Tibial nerve (tissue), 4 donors: ENCODE measurements around the gene THBS4. TPM values are rescaled to one million over a fixed set of nuclear protein-coding genes. Genes with fewer than 3 reads are reported as not detected.

Experiments
- DNase-seq, 2 donors: peaks; one replicate each; pipeline ENCODE4 v3.0.0-alpha.2; 2019; ENCODE audit warnings: low spot score in 2 of 2
- H3K27ac ChIP-seq, 4 donors: fragments of 200-600 bp; sonication (generic) in 3 of 4; one replicate each; pipeline ENCODE4 v1.5.1; 2017 to 2019; ENCODE audit warnings: mild to moderate bottlenecking in 1 of 4
- H3K27me3 ChIP-seq, 2 donors: fragments of 200-600 bp; sonication (generic) in 1 of 2; one replicate each; pipeline versions ENCODE4 v1.5.1 to v1.6.0; 2017 to 2019
- H3K36me3 ChIP-seq, 3 donors: fragments of 200-600 bp; sonication (generic); one replicate each; pipeline ENCODE4 v1.5.1; 2018 to 2019
- H3K4me1 ChIP-seq, 4 donors: fragments of 200-600 bp; sonication (generic) in 3 of 4; one replicate each; pipeline ENCODE4 v1.5.1; 2017 to 2019
- H3K4me3 ChIP-seq, 4 donors: fragments of 200-600 bp; sonication (generic) in 3 of 4; one replicate each; pipeline ENCODE4 v1.5.1; 2017 to 2019; ENCODE audit warnings: mild to moderate bottlenecking in 1 of 4, moderate library complexity in 1 of 4
- H3K9me3 ChIP-seq, 4 donors: fragments of 200-600 bp; sonication (generic) in 3 of 4; one replicate each; pipeline ENCODE4 v1.5.1; 2017 to 2019
- EP300 ChIP-seq, 2 donors: sonication (generic); formaldehyde crosslinking; IDR thresholded peaks; one replicate each; pipeline ENCODE4 v1.6.1; 2017; ENCODE audit warnings: antibody characterized with exemption in 2 of 2, mild to moderate bottlenecking in 1 of 2
- POLR2A ChIP-seq, 2 donors: fragments of 450-650 bp; IDR thresholded peaks; one replicate each; pipeline ENCODE4 v1.6.1; 2017; ENCODE audit warnings: antibody characterized with exemption in 2 of 2, mild to moderate bottlenecking in 2 of 2, moderate library complexity in 2 of 2
- WGBS, 2 donors: methylation state at CpG; one replicate each; pipeline ENCODE4 v1.1.5; 2018; 5-methylcytosine and 5-hydroxymethylcytosine counted together
- total RNA-seq, 4 donors: library from RNA; depleted of rRNA; stranded (reverse); fragments of >200 nt; gene quantifications; one replicate each; pipeline ENCODE4 v1.1.0, GENCODE V29; 2016
- TF ChIP-seq, protein P1 (sequence below), 5 experiments: fragments of 200-600 bp in 3 of 5; fragments of 450-650 bp in 2 of 5; sonication (generic) in 3 of 5; IDR thresholded peaks; one replicate each; pipeline ENCODE4 v1.5.1; 2016 to 2019; ENCODE audit warnings: antibody characterized with exemption in 5 of 5, mild to moderate bottlenecking in 3 of 5, moderate library complexity in 2 of 5

THBS4 gene
- total RNA-seq, 4 donors from 2014 or later: 99.0 to 376 (median 157) TPM

DNA sequence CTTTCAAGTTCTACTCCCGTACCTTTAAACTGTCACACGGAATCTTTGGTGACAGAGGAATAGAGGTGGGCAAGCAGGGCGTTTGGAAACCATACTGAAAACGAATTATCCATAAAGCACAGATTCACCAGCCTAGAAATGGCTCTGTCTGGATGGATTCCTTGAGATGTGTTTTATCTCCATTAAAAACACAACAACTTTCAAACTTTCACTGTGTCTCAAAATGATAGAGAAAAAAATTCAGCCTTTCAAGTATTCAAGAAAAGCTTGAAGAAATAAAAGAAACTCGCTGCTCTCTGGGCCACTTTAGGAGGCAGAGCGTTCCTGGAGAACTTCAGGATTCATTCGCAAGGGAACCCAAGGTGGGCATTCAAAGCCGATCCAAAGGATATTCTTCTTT, 589 bp upstream of the THBS4 start:
- H3K36me3 ChIP-seq: no peaks in the 10 kb centered on the region
- H3K27ac ChIP-seq: peak overlapping the region in 1 of 4 donors; percentile 74
- 27 to 35% methylated on average over 8 of the region's 8 CpGs for WGBS, 2 donors
- no peaks in the 10 kb centered on the region for H3K9me3 ChIP-seq
- H3K4me3 ChIP-seq: peak overlapping the region in 3 of 4 donors; percentile 23 to 57 (median 37)
- H3K27me3 ChIP-seq: peaks cover 0 to 41% of the 10 kb centered on the region in 2 donors
- H3K4me1 ChIP-seq: peaks cover 0 to 11% (median 0%) of the 10 kb centered on the region in 4 donors
- TF ChIP-seq EP300 (IDR thresholded peaks at IDR 0.05) (no peak), POLR2A (IDR thresholded peaks at IDR 0.05) (no peak)
- TF ChIP-seq, protein P1, sequence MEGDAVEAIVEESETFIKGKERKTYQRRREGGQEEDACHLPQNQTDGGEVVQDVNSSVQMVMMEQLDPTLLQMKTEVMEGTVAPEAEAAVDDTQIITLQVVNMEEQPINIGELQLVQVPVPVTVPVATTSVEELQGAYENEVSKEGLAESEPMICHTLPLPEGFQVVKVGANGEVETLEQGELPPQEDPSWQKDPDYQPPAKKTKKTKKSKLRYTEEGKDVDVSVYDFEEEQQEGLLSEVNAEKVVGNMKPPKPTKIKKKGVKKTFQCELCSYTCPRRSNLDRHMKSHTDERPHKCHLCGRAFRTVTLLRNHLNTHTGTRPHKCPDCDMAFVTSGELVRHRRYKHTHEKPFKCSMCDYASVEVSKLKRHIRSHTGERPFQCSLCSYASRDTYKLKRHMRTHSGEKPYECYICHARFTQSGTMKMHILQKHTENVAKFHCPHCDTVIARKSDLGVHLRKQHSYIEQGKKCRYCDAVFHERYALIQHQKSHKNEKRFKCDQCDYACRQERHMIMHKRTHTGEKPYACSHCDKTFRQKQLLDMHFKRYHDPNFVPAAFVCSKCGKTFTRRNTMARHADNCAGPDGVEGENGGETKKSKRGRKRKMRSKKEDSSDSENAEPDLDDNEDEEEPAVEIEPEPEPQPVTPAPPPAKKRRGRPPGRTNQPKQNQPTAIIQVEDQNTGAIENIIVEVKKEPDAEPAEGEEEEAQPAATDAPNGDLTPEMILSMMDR (IDR thresholded peaks at IDR 0.05): no peak
- DNase-seq: no peak

DNA sequence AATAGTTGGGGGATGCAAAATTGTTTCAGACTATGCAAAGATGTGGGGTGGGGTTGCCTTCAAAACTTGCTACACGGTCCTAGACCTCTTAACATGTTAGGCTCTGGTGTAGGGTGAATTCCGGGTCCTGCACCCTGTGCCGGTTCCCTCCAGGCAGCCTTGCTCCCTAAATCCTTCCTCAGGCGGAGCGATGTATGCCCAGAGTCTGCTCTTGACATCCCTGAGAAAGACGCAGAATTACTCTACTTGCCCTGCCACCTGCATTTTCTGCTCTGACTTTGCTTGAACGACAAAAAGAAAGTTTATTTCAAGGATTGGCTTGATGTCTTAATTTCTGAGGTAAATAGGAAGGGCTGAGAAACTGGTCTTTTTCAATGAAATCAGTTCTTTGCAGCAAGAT, 691 bp downstream of the THBS4 start:
- H3K36me3 ChIP-seq: no peaks in the 10 kb centered on the region
- H3K4me1 ChIP-seq: peaks cover 0 to 14% (median 0%) of the 10 kb centered on the region in 4 donors
- no peak for DNase-seq
- peak overlapping the region; percentile 24 to 57 (median 30) for H3K4me3 ChIP-seq
- peaks cover 0 to 41% of the 10 kb centered on the region in 2 donors for H3K27me3 ChIP-seq
- TF ChIP-seq, protein P1 (IDR thresholded peaks at IDR 0.05): no peak
- no peak for TF ChIP-seq EP300 (IDR thresholded peaks at IDR 0.05)
- TF ChIP-seq POLR2A (IDR thresholded peaks at IDR 0.05): no peak
- peak overlapping the region in 1 of 4 donors; percentile 56 for H3K27ac ChIP-seq
- H3K9me3 ChIP-seq: no peaks in the 10 kb centered on the region
- 58 to 66% methylated on average over 7 of the region's 7 CpGs for WGBS, 2 donors

DNA sequence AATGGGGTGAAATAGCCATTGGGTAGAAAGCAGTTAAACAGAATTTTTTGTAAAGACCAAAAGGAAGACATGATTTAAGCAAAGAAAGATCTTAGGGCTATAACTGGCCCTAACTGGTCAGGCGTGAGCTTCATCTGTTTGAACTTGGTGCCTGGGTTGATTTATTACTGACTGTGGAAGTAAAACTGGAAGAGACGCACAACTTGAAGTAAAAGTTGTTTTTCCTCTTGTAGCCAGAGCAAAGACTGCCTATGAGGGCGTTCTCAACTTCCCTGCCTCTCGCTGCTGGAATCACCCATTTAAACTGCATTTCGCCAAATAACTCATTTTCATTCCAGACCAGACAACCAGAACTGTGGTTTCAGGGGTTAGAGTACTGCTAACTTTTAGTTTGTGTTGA, 1.5 kb downstream of the THBS4 start:
- Histone ChIP-seq H3K27ac (peak overlapping the region in 2 of 4 donors; percentile 12 to 50), H3K9me3 (no peaks in the 10 kb centered on the region), H3K36me3 (no peaks in the 10 kb centered on the region), H3K4me1 (peaks cover 0 to 14% (median 0%) of the 10 kb centered on the region in 4 donors), H3K4me3 (peak overlapping the region in 1 of 4 donors; percentile 57), H3K27me3 (peaks cover 0 to 41% of the 10 kb centered on the region in 2 donors)
- 60 to 61% methylated on average over 5 of the region's 5 CpGs for WGBS, 2 donors
- DNase-seq: no peak
- TF ChIP-seq, protein P1 (IDR thresholded peaks at IDR 0.05): no peak
- TF ChIP-seq EP300 (IDR thresholded peaks at IDR 0.05): no peak
- no peak for TF ChIP-seq POLR2A (IDR thresholded peaks at IDR 0.05)

DNA sequence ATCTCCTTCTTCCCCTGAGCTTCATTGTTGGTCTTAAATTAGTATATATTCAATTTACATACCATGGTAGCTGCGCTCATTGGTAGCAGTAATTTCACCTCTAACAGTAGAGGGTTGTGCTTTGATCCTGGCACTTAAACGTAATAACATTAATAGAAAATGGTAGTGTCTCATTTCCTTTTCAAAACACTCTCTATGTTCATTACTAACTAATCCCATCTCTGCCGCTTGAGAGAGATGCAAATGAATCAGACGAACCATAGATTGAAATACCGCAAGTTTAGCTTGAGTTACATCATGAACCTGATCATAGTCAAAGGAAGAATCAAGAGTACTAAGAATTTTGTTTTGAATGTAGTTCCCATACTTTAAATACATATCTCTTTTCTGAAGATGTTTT, 2.2 kb downstream of the THBS4 start:
- no peak overlapping the region for H3K4me3 ChIP-seq
- peaks cover 0 to 14% (median 0%) of the 10 kb centered on the region in 4 donors for H3K4me1 ChIP-seq
- no peaks in the 10 kb centered on the region for H3K9me3 ChIP-seq
- H3K27ac ChIP-seq: no peak overlapping the region
- no peaks in the 10 kb centered on the region for H3K36me3 ChIP-seq
- 74 to 80% methylated on average over 5 of the region's 5 CpGs for WGBS, 2 donors
- no peak for DNase-seq
- no peak for TF ChIP-seq POLR2A (IDR thresholded peaks at IDR 0.05)
- H3K27me3 ChIP-seq: peaks cover 0 to 41% of the 10 kb centered on the region in 2 donors

DNA sequence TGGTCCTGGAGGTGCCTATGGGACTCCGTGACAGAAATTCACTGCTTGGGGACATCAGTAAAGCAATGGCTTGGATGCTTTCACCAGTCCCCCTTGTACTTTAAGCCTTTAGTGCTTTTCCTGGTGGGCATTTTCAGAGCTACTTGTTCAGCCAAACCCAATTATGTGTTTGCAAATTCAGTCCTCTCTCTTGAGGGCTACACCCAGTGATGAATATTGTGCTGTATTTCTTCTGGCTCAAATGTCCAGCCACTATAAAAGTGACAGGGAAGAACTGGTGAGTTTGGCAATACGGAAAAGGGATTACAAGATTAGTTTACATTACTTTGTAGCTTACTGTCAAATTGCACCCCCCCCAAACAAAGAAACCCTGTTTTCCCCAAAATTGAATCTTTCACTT, 4.5 kb downstream of the THBS4 start:
- H3K4me3 ChIP-seq: no peak overlapping the region
- TF ChIP-seq EP300 (IDR thresholded peaks at IDR 0.05): no peak
- TF ChIP-seq, protein P1 (IDR thresholded peaks at IDR 0.05): no peak
- TF ChIP-seq POLR2A (IDR thresholded peaks at IDR 0.05): no peak
- peaks cover 0 to 22% of the 10 kb centered on the region in 2 donors for H3K27me3 ChIP-seq
- H3K4me1 ChIP-seq: peaks cover 0 to 13% (median 0%) of the 10 kb centered on the region in 4 donors
- WGBS, 2 donors: 62 to 66% methylated on average over 2 of the region's 2 CpGs
- no peak overlapping the region for H3K27ac ChIP-seq
- no peak for DNase-seq
- no peaks in the 10 kb centered on the region for H3K9me3 ChIP-seq
- H3K36me3 ChIP-seq: no peaks in the 10 kb centered on the region
